Activated T-helper 17 cell treated with anti-CD3 and anti-CD28 coated beads, Interleukin-2, amount 50 U/mL, for 72 hours (primary cell): ENCODE measurements around the gene UPP2. TPM values are rescaled to one million over a fixed set of nuclear protein-coding genes. Genes with fewer than 3 reads are reported as not detected.

ENCODE experiments used
- ATAC-seq: fragments of 150-1000 bp; cut with Tn5 transposase; replicated peaks from 2 replicates; pipeline ENCODE4 v1.10.0; 2021; ENCODE audit warnings: mild to moderate bottlenecking, moderate library complexity
- H3K27ac Mint-ChIP-seq: one replicate; pipeline ENCODE4 v1.8.0; 2022; ENCODE audit warnings: mixed read lengths
- H3K27me3 Mint-ChIP-seq: one replicate; pipeline ENCODE4 v1.8.0; 2022; ENCODE audit warnings: mixed read lengths
- H3K36me3 Mint-ChIP-seq: one replicate; pipeline ENCODE4 v1.8.0; 2022; ENCODE audit warnings: low read depth, mild to moderate bottlenecking, mixed read lengths
- H3K4me1 Mint-ChIP-seq: one replicate; pipeline ENCODE4 v1.8.0; 2022; ENCODE audit warnings: mixed read lengths
- H3K4me3 Mint-ChIP-seq: one replicate; pipeline ENCODE4 v1.8.0; 2022; ENCODE audit warnings: mild to moderate bottlenecking, mixed read lengths
- H3K9me3 Mint-ChIP-seq: one replicate; pipeline ENCODE4 v1.8.0; 2022; ENCODE audit warnings: mixed read lengths
- total RNA-seq, 2 donors: library from RNA; stranded (reverse); gene quantifications; one replicate each; pipeline ENCODE4 v1.2.3, GENCODE V29; 2022

The UPP2 gene
- total RNA-seq, 2 donors from 2014 or later = not detected

- no peak overlapping the region for H3K4me3 Mint-ChIP-seq
- H3K27me3 Mint-ChIP-seq = no peaks in the 10 kb centered on the region
- ATAC-seq = no peak
- H3K36me3 Mint-ChIP-seq = no peaks in the 10 kb centered on the region
- H3K4me1 Mint-ChIP-seq = no peaks in the 10 kb centered on the region
- no peak overlapping the region for H3K27ac Mint-ChIP-seq
- H3K9me3 Mint-ChIP-seq = no peaks in the 10 kb centered on the region
Observed at GRCh38 chr2:158095912-158096311, 5.8 kb upstream of the UPP2 start.

- H3K27me3 Mint-ChIP-seq = no peaks in the 10 kb centered on the region
- no peaks in the 10 kb centered on the region for H3K9me3 Mint-ChIP-seq
- no peaks in the 10 kb centered on the region for H3K4me1 Mint-ChIP-seq
- no peaks in the 10 kb centered on the region for H3K36me3 Mint-ChIP-seq
- no peak for ATAC-seq
- no peak overlapping the region for H3K4me3 Mint-ChIP-seq
- no peak overlapping the region for H3K27ac Mint-ChIP-seq
Observed at GRCh38 chr2:158097481-158097880, 4.2 kb upstream of the UPP2 start.

GRCh38 chr2:158098178-158098577 lies 3.5 kb upstream of the UPP2 start:
- Mint-ChIP-seq H3K9me3 (no peaks in the 10 kb centered on the region), H3K27ac (no peak overlapping the region), H3K4me3 (no peak overlapping the region), H3K4me1 (no peaks in the 10 kb centered on the region), H3K27me3 (no peaks in the 10 kb centered on the region), H3K36me3 (no peaks in the 10 kb centered on the region)
- no peak for ATAC-seq

- Mint-ChIP-seq H3K27me3 (no peaks in the 10 kb centered on the region), H3K4me3 (no peak overlapping the region)
Observed at GRCh38 chr2:158099716-158100115, 2.0 kb upstream of the UPP2 start.

GRCh38 chr2:158100411-158100810 lies 1.3 kb upstream of the UPP2 start:
- Mint-ChIP-seq H3K27ac (no peak overlapping the region), H3K4me3 (no peak overlapping the region), H3K9me3 (no peaks in the 10 kb centered on the region), H3K36me3 (no peaks in the 10 kb centered on the region), H3K4me1 (no peaks in the 10 kb centered on the region), H3K27me3 (no peaks in the 10 kb centered on the region)
- no peak for ATAC-seq

More at GRCh38 chr2:158099716-158100115, 2.0 kb upstream of the UPP2 start:
- H3K27ac Mint-ChIP-seq = no peak overlapping the region
- H3K4me1 Mint-ChIP-seq = no peaks in the 10 kb centered on the region
- no peaks in the 10 kb centered on the region for H3K36me3 Mint-ChIP-seq
- no peaks in the 10 kb centered on the region for H3K9me3 Mint-ChIP-seq
- no peak for ATAC-seq

GRCh38 chr2:158102446-158102845 lies 770 bp downstream of the UPP2 start:
- no peaks in the 10 kb centered on the region for H3K27me3 Mint-ChIP-seq
- no peak overlapping the region for H3K27ac Mint-ChIP-seq
- ATAC-seq = no peak
- H3K4me3 Mint-ChIP-seq = no peak overlapping the region
- H3K9me3 Mint-ChIP-seq = no peaks in the 10 kb centered on the region
- no peaks in the 10 kb centered on the region for H3K4me1 Mint-ChIP-seq
- H3K36me3 Mint-ChIP-seq = no peaks in the 10 kb centered on the region

- no peaks in the 10 kb centered on the region for H3K36me3 Mint-ChIP-seq
- H3K9me3 Mint-ChIP-seq = no peaks in the 10 kb centered on the region
- H3K27me3 Mint-ChIP-seq = no peaks in the 10 kb centered on the region
- no peaks in the 10 kb centered on the region for H3K4me1 Mint-ChIP-seq
- no peak for ATAC-seq
- H3K4me3 Mint-ChIP-seq = no peak overlapping the region
- no peak overlapping the region for H3K27ac Mint-ChIP-seq
Observed at GRCh38 chr2:158103411-158104012, 1.8 kb downstream of the UPP2 start.

- Mint-ChIP-seq H3K4me1 (no peaks in the 10 kb centered on the region), H3K27me3 (no peaks in the 10 kb centered on the region), H3K9me3 (no peaks in the 10 kb centered on the region), H3K27ac (no peak overlapping the region), H3K36me3 (no peaks in the 10 kb centered on the region), H3K4me3 (no peak overlapping the region)
- no peak for ATAC-seq
Observed at GRCh38 chr2:158104903-158105302, 3.2 kb downstream of the UPP2 start.

- H3K4me1 Mint-ChIP-seq = no peaks in the 10 kb centered on the region
- no peak for ATAC-seq
- H3K4me3 Mint-ChIP-seq = no peak overlapping the region
- H3K27me3 Mint-ChIP-seq = peaks cover 6% of the 10 kb centered on the region
- no peak overlapping the region for H3K27ac Mint-ChIP-seq
- H3K9me3 Mint-ChIP-seq = no peaks in the 10 kb centered on the region
- no peaks in the 10 kb centered on the region for H3K36me3 Mint-ChIP-seq
Observed at GRCh38 chr2:158112992-158113391, 11.3 kb downstream of the UPP2 start.

GRCh38 chr2:158113741-158114295 lies 12.1 kb downstream of the UPP2 start:
- Mint-ChIP-seq H3K4me3 (no peak overlapping the region), H3K4me1 (no peaks in the 10 kb centered on the region), H3K27ac (no peak overlapping the region), H3K27me3 (peaks cover 6% of the 10 kb centered on the region), H3K36me3 (no peaks in the 10 kb centered on the region), H3K9me3 (no peaks in the 10 kb centered on the region)
- no peak for ATAC-seq

- Mint-ChIP-seq H3K4me3 (no peak overlapping the region), H3K27ac (no peak overlapping the region), H3K9me3 (no peaks in the 10 kb centered on the region), H3K36me3 (no peaks in the 10 kb centered on the region), H3K4me1 (no peaks in the 10 kb centered on the region), H3K27me3 (peaks cover 6% of the 10 kb centered on the region)
- no peak for ATAC-seq
Observed at GRCh38 chr2:158114516-158114915, 12.8 kb downstream of the UPP2 start.

- Mint-ChIP-seq H3K9me3 (no peaks in the 10 kb centered on the region), H3K4me3 (no peak overlapping the region), H3K27ac (no peak overlapping the region), H3K36me3 (no peaks in the 10 kb centered on the region), H3K27me3 (peaks cover 6% of the 10 kb centered on the region), H3K4me1 (no peaks in the 10 kb centered on the region)
- ATAC-seq = no peak
Observed at GRCh38 chr2:158115202-158115767, 13.6 kb downstream of the UPP2 start.

- no peaks in the 10 kb centered on the region for H3K4me1 Mint-ChIP-seq
- no peak for ATAC-seq
Observed at GRCh38 chr2:158116936-158117335, 15.3 kb downstream of the UPP2 start.

GRCh38 chr2:158120102-158120501 lies 18.4 kb downstream of the UPP2 start:
- peaks cover 7% of the 10 kb centered on the region for H3K27me3 Mint-ChIP-seq
- no peaks in the 10 kb centered on the region for H3K4me1 Mint-ChIP-seq
- no peak overlapping the region for H3K27ac Mint-ChIP-seq
- H3K9me3 Mint-ChIP-seq = no peaks in the 10 kb centered on the region
- no peak overlapping the region for H3K4me3 Mint-ChIP-seq
- no peaks in the 10 kb centered on the region for H3K36me3 Mint-ChIP-seq
- ATAC-seq = no peak

More at GRCh38 chr2:158116936-158117335, 15.3 kb downstream of the UPP2 start:
- Mint-ChIP-seq H3K27ac (no peak overlapping the region), H3K4me3 (no peak overlapping the region), H3K36me3 (no peaks in the 10 kb centered on the region), H3K27me3 (peaks cover 6% of the 10 kb centered on the region), H3K9me3 (no peaks in the 10 kb centered on the region)
